ENCODE measurements around the gene CLN6. TPM values are rescaled to one million over a fixed set of nuclear protein-coding genes. Genes with fewer than 3 reads are reported as not detected.

CLN6 gene
- total RNA-seq, 1 donor, result 16.8 TPM

DNA sequence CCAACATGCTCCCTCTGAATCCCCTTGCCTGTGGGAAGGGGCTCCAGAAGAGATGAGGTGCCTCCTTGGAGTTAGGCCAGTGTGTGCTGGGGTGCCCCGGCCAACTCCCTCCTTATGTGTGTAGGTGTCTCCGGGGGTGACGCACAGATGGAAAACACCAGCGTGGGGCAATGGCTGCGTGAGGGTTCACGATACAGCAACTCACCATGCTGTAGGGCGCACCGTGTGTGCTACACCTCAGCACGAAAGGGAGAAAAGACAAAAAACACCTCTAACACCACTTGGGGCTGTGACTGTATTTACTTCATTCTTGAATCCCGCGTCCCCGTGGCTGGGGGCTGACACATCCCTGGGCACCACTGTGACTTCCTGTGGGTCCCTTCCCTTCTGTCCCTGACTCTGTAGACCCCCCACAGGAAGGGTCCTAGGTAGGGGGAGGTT, 22.8 kb downstream of the CLN6 start:
- no peak for DNase-seq (ENCODE audit: low read depth)
- no peak overlapping the region for H3K4me3 ChIP-seq (ENCODE audit: low read depth, low read length)
- TF ChIP-seq, protein P1, sequence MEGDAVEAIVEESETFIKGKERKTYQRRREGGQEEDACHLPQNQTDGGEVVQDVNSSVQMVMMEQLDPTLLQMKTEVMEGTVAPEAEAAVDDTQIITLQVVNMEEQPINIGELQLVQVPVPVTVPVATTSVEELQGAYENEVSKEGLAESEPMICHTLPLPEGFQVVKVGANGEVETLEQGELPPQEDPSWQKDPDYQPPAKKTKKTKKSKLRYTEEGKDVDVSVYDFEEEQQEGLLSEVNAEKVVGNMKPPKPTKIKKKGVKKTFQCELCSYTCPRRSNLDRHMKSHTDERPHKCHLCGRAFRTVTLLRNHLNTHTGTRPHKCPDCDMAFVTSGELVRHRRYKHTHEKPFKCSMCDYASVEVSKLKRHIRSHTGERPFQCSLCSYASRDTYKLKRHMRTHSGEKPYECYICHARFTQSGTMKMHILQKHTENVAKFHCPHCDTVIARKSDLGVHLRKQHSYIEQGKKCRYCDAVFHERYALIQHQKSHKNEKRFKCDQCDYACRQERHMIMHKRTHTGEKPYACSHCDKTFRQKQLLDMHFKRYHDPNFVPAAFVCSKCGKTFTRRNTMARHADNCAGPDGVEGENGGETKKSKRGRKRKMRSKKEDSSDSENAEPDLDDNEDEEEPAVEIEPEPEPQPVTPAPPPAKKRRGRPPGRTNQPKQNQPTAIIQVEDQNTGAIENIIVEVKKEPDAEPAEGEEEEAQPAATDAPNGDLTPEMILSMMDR (IDR thresholded peaks at IDR 0.05; ENCODE audit: insufficient read depth, low read depth, low read length), result no peak

DNA sequence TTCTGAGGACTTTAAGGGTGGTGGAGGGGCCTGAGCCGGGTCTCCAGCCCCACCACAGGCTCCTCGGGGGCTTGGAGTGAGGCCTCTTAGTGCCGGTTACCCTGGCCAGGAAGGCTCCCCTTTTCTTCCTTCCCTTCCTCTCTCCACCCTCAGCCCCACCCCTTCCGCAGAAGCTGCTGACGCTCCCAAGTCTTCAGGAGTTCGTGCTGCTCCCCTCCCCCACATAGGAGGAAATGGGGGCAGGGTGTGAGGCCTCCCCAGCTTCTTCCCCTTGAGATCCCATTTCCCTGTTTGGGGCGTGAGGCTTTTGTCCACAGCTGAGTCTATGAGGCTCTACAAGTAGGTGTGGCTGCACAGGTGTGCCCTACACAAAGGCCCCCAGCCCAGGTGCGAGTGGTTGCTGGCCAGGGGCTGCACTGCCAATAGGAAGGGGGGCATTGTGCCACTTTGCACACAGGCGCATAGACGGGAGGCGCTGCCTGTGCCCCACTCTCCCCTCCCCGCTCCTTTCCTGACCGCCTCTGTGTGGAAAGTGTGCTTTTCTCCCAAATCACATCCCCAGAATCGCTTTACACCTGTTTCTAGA, 23.5 kb downstream of the CLN6 start:
- TF ChIP-seq, protein P1 (IDR thresholded peaks at IDR 0.05; ENCODE audit: insufficient read depth, low read depth, low read length), result no peak
- DNase-seq (ENCODE audit: low read depth), result no peak
- no peak overlapping the region for H3K4me3 ChIP-seq (ENCODE audit: low read depth, low read length)

DNA sequence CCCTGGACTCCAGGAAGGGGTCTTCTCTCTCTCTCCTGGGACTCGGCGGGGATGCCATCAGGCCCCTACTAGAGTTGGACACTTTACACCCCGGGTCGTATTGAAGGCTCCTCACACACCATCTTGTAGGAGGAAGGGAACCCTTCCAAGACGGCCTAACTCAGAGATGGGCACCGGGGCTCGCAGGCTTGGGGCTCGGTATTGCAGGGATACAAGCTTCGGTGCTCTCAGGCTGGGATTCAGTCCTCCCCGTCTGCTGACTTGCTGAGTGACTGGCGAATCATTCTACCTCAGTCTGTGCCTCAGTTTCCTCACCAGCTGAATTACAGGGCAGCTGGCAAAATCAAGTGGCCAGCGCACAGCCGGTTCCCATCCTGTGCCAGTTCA, 24.0 kb downstream of the CLN6 start:
- DNase-seq (ENCODE audit: low read depth), result no peak
- H3K4me3 ChIP-seq (ENCODE audit: low read depth, low read length), result no peak overlapping the region
- TF ChIP-seq, protein P1 (IDR thresholded peaks at IDR 0.05; ENCODE audit: insufficient read depth, low read depth, low read length), result no peak

DNA sequence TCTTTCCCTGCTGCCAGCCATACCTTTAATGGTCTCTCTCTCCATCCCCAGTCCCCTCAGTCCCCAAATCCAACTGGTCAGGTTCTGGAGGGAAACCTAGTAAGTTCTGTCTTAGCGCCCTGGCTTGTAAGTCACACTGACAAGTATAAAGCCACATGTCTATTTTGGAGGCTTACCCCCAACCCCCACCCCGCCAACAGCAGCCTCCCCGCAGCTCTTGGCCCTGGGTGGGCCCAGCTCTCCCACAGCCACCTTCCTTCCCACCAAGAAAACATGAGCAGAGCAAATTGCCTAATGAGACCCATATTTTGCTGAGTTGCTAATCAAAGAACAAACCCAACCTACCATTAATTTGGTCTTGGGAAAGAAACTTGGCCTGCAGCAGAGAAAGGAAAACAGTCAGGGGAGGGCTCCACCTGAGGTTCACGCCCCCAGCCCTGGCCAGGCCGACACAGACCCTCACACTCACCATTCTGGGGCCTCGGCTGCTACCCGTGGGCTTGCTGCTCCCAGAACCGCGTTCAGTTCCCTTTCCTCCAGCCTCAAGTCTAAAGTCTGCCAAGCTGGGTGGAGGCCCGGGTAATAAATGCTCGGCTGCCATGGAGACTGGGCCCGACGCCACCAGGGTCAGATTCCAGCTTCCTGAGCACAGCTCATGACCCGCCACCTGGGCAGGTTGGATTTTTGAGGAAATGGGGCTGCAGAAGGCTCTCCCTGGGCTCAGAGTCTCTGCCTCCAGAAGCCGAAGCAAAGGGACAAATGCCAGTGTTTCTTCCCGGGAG, 24.6 kb downstream of the CLN6 start, which contains the start of gene CALML4:
Gene CALML4 (minus strand): TSS at position 557 of the 782 bp plus-strand sequence. CDS start 85 bp downstream, at position 472.
- TF ChIP-seq, protein P1 (IDR thresholded peaks at IDR 0.05; ENCODE audit: insufficient read depth, low read depth, low read length), result no peak
- no peak within 1 kb of the TSS for H3K4me3 ChIP-seq (ENCODE audit: low read depth, low read length)
- DNase-seq (ENCODE audit: low read depth), result peak; percentile 30

DNA sequence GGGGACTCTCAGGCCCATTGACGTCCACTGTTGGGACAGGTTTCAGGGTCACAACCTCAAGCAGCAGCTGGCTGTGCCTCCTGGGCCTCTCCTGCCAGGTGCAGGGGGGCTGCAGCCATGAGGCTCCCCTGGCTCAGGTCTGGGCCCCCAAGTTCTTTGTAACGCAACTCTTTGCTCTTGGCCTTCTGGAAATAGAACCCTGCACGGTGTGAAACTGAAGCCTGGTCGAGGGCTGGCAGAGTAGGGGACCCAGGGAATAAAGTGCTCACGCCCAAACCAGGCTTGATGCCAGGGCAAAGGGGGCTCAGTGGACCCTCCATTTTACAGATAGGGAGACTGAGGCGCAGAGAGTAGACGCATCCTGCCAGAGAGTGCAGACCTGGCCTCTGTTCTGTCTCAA, 25.2 kb downstream of the CLN6 start:
- no peak overlapping the region for H3K4me3 ChIP-seq (ENCODE audit: low read depth, low read length)
- TF ChIP-seq, protein P1 (IDR thresholded peaks at IDR 0.05; ENCODE audit: insufficient read depth, low read depth, low read length), result no peak
- no peak for DNase-seq (ENCODE audit: low read depth)

DNA sequence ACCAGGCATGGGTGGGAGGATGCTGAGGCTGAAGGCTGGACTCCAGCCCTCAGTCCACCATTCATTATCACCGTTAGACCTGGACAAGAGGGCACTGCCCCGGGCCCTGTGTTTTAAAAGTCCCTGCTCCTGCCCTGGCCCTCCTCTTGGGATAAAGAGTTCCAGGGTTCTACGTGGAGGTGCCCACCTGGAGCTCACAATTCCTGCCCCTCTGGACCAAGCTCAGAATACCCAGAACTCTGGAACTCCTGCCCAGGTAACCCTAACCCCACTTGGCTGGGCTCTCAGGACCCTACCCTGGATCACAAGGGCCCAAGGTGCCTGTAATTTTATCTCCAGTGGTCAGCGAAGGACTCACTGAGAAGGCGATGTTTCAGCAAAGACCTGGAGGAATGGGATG, 25.6 kb downstream of the CLN6 start:
- DNase-seq (ENCODE audit: low read depth), result no peak
- TF ChIP-seq, protein P1 (IDR thresholded peaks at IDR 0.05; ENCODE audit: insufficient read depth, low read depth, low read length), result no peak
- H3K4me3 ChIP-seq (ENCODE audit: low read depth, low read length), result no peak overlapping the region
